ENCODE data around the gene SCAF8. TPM values are rescaled to one million over a fixed set of nuclear protein-coding genes. Genes with fewer than 3 reads are reported as not detected.

The SCAF8 gene
- total RNA-seq, 1 donor from 2014 or later, result 54.9 TPM

- H3K27ac Mint-ChIP-seq (ENCODE audit: unreplicated experiment), result peak overlapping the region; percentile 84
- H3K4me3 Mint-ChIP-seq (ENCODE audit: unreplicated experiment), result peak overlapping the region; percentile 85
- no peak for TF ChIP-seq CTCF (IDR thresholded peaks at IDR 0.05; ENCODE audit: partially characterized antibody, unreplicated experiment)
- peaks cover 3% of the 10 kb centered on the region for H3K27me3 Mint-ChIP-seq (ENCODE audit: unreplicated experiment)
- peak; percentile 92 for DNase-seq
- H3K9me3 Mint-ChIP-seq (ENCODE audit: unreplicated experiment), result peaks cover 11% of the 10 kb centered on the region
- H3K4me1 Mint-ChIP-seq (ENCODE audit: low read depth, unreplicated experiment), result peaks cover 14% of the 10 kb centered on the region
- no peaks in the 10 kb centered on the region for H3K36me3 Mint-ChIP-seq (ENCODE audit: unreplicated experiment)
These were observed 588 bp downstream of the SCAF8 start for GRCh38 chr6:154733626-154734382.

DNA sequence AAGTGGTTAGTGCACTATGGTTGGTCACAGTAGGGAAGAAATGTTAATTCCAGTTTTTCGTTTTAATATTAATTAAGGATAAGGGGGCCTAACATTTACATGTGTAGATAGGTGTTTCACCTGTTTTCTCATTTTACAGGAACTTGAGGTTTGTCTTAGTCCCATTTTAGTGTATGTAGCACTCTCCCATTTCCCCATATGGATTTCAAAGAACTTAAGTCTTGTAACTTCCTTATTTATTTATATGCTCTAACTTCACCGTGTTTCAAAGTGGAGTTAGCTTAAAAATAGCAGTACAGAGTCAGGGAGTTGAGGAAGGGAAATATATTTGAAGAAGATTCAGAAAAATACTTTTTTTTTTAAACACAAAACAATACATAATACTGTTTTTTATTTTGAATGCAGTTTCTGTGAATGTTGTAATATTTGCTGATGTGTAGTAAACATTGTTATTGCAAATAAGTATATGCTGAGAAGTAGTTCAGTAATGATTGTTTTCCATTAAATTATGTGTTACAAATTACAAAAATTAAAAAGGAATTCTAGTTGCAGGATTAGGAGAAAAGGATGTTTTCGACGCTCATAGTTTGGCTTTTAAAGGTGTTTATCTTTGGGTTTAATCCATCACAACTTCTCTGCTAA, 3.5 kb downstream of the SCAF8 start:
- Mint-ChIP-seq H3K4me1 (ENCODE audit: low read depth, unreplicated experiment) (peaks cover 17% of the 10 kb centered on the region), H3K27ac (ENCODE audit: unreplicated experiment) (no peak overlapping the region), H3K9me3 (ENCODE audit: unreplicated experiment) (peaks cover 11% of the 10 kb centered on the region), H3K36me3 (ENCODE audit: unreplicated experiment) (no peaks in the 10 kb centered on the region), H3K4me3 (ENCODE audit: unreplicated experiment) (peak overlapping the region; percentile 28), H3K27me3 (ENCODE audit: unreplicated experiment) (peaks cover 3% of the 10 kb centered on the region)
- no peak for TF ChIP-seq CTCF (IDR thresholded peaks at IDR 0.05; ENCODE audit: partially characterized antibody, unreplicated experiment)
- no peak for DNase-seq

DNA sequence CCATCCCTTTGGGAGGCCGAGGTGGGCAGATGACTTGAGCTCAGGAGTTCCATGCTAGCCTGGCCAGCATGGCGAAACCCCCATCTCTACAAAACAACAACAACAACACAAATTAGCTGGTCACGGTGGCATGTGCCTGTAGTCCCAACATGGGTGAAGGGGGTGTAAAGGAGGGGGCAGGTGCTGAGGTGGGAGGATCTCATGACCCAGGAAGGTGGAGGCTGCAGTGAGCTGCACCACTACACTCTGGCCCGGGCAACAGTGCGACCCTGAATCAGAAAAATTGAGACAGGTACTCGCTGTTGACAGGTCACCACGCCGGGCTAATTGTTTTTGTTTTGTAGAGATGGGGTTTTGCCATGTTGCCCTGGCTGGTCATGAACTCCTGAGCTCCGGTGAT, 4.2 kb downstream of the SCAF8 start:
- no peaks in the 10 kb centered on the region for H3K36me3 Mint-ChIP-seq (ENCODE audit: unreplicated experiment)
- peak overlapping the region; percentile 12 for H3K27ac Mint-ChIP-seq (ENCODE audit: unreplicated experiment)
- no peak overlapping the region for H3K4me3 Mint-ChIP-seq (ENCODE audit: unreplicated experiment)

DNA sequence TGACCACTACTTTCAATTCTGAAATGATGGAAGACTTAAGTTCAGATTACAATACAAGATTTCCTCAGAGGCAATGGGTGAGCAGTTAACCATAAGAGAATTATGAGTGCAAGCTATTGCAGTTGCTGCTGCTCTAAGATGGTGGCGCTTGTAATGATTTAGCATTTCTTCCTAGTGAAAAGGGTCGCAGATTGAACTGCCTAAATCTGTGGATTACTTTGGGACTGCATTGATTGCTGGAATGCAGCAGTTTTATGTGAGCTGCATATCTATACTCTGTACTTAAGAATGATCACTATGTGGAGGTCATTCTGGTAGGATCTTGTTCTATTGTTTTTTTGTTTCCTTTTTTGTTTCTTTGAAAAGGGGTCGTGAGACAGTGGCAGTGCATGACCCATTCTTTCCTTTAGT, 5.3 kb downstream of the SCAF8 start:
- Mint-ChIP-seq H3K27me3 (ENCODE audit: unreplicated experiment) (peaks cover 3% of the 10 kb centered on the region), H3K4me1 (ENCODE audit: low read depth, unreplicated experiment) (peaks cover 22% of the 10 kb centered on the region), H3K27ac (ENCODE audit: unreplicated experiment) (no peak overlapping the region), H3K36me3 (ENCODE audit: unreplicated experiment) (no peaks in the 10 kb centered on the region), H3K9me3 (ENCODE audit: unreplicated experiment) (peaks cover 6% of the 10 kb centered on the region), H3K4me3 (ENCODE audit: unreplicated experiment) (no peak overlapping the region)
- DNase-seq, result no peak
- no peak for TF ChIP-seq CTCF (IDR thresholded peaks at IDR 0.05; ENCODE audit: partially characterized antibody, unreplicated experiment)

More for the DNA sequence above, 4.2 kb downstream of the SCAF8 start:
- no peak for DNase-seq
- Mint-ChIP-seq H3K9me3 (ENCODE audit: unreplicated experiment) (peaks cover 9% of the 10 kb centered on the region), H3K27me3 (ENCODE audit: unreplicated experiment) (peaks cover 3% of the 10 kb centered on the region), H3K4me1 (ENCODE audit: low read depth, unreplicated experiment) (peaks cover 18% of the 10 kb centered on the region)
- no peak for TF ChIP-seq CTCF (IDR thresholded peaks at IDR 0.05; ENCODE audit: partially characterized antibody, unreplicated experiment)

DNA sequence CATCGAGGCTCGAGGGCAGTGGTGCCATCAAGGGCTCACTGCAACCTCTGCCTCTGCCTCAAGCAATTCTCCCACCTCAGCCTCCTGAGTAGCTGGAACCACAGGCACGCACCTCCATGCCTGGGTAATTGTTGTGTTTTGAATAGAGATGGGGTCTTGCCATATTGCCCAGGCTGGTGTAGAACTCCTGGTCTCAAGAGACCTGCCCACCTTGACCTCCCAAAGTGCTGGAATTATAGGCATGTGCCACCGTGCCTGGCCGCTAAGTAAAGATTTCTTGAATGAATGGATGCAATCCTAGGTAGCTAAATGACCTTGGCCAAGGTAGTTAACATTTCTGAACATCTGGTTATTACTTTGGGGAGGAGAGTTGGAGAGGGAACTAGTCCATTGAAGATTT, 7.4 kb downstream of the SCAF8 start:
- H3K27me3 Mint-ChIP-seq (ENCODE audit: unreplicated experiment), result no peaks in the 10 kb centered on the region
- peaks cover 1% of the 10 kb centered on the region for H3K9me3 Mint-ChIP-seq (ENCODE audit: unreplicated experiment)
- no peaks in the 10 kb centered on the region for H3K36me3 Mint-ChIP-seq (ENCODE audit: unreplicated experiment)
- peaks cover 20% of the 10 kb centered on the region for H3K4me1 Mint-ChIP-seq (ENCODE audit: low read depth, unreplicated experiment)
- no peak overlapping the region for H3K4me3 Mint-ChIP-seq (ENCODE audit: unreplicated experiment)
- DNase-seq, result no peak
- H3K27ac Mint-ChIP-seq (ENCODE audit: unreplicated experiment), result no peak overlapping the region
- no peak for TF ChIP-seq CTCF (IDR thresholded peaks at IDR 0.05; ENCODE audit: partially characterized antibody, unreplicated experiment)

Measured in glutamatergic neuron (in vitro differentiated cells).